Naive thymus-derived CD8-positive, alpha-beta T cell (primary cell): ENCODE data around the gene SEPTIN10. TPM values are rescaled to one million over a fixed set of nuclear protein-coding genes. Genes with fewer than 3 reads are reported as not detected.
"Not testable (repeated sequence)": the region's sequence is repeated elsewhere in the genome, so short reads cannot be mapped to it uniquely, and the experiment has no call there.

Source experiments
- ATAC-seq, 2 donors: fragments of 150-1000 bp; cut with Tn5 transposase in 1 of 2; sonication (Bioruptor Pico), chemical (Tn5 transposase) in 1 of 2; 1 replicate in 1 of 2; 2 replicates in 1 of 2; pipeline ENCODE4 v1.10.0; 2021; ENCODE audit warnings: mild to moderate bottlenecking in 2 of 2, moderate library complexity in 2 of 2
- POLR2A ChIA-PET: fragments of 350-600 bp; sonication (Branson Sonifier 250); formaldehyde crosslinking; loops from one replicate; lab custom pipeline; 2021; ENCODE audit warnings: antibody characterized with exemption; lab: Charles Lee
- DNase-seq, 10 donors: peaks; one replicate each; pipeline versions ENCODE4 v3.0.0 to v3.0.0-alpha.2; 2020 to 2022
- H3K27ac Mint-ChIP-seq, 10 donors: one replicate each; pipeline ENCODE4 v1.8.0; 2020 to 2022; ENCODE audit warnings: mild to moderate bottlenecking in 10 of 10, mixed read lengths in 10 of 10, moderate library complexity in 4 of 10, inconsistent platforms in 1 of 10
- H3K27me3 Mint-ChIP-seq, 5 donors: one replicate each; pipeline ENCODE4 v1.8.0; 2021 to 2022; ENCODE audit warnings: mixed read lengths in 5 of 5
- H3K36me3 Mint-ChIP-seq, 3 donors: one replicate each; pipeline ENCODE4 v1.8.0; 2020 to 2022; ENCODE audit warnings: mixed read lengths in 3 of 3, mild to moderate bottlenecking in 2 of 3, inconsistent platforms in 1 of 3
- H3K4me1 Mint-ChIP-seq, 4 donors: one replicate each; pipeline ENCODE4 v1.8.0; 2021 to 2022; ENCODE audit warnings: mixed read lengths in 4 of 4
- H3K4me3 Mint-ChIP-seq, 10 donors: one replicate each; pipeline ENCODE4 v1.8.0; 2020 to 2022; ENCODE audit warnings: mild to moderate bottlenecking in 10 of 10, mixed read lengths in 10 of 10, moderate library complexity in 6 of 10, inconsistent platforms in 1 of 10
- H3K9me3 Mint-ChIP-seq, 9 donors: one replicate each; pipeline ENCODE4 v1.8.0; 2020 to 2022; ENCODE audit warnings: mixed read lengths in 9 of 9, mild to moderate bottlenecking in 3 of 9, inconsistent platforms in 1 of 9, moderate library complexity in 1 of 9
- polyA plus RNA-seq, 3 donors: library from polyadenylated mRNA; unstranded; fragments of 300-500 nt; fragmentation: Illumina TruSeq; gene quantifications; one replicate each; pipeline ENCODE4 v1.2.3, GENCODE V29; 2021
- total RNA-seq, 8 experiments: library from RNA in 2 of 8; stranded (reverse) in 2 of 8; gene quantifications; one replicate each; pipeline ENCODE4 v1.2.3 and lab custom pipeline; 2021 to 2026

Gene SEPTIN10
- total and polyA plus RNA-seq, 5 experiments from 2014 or later: 0.42 TPM; not detected in 4

DNA sequence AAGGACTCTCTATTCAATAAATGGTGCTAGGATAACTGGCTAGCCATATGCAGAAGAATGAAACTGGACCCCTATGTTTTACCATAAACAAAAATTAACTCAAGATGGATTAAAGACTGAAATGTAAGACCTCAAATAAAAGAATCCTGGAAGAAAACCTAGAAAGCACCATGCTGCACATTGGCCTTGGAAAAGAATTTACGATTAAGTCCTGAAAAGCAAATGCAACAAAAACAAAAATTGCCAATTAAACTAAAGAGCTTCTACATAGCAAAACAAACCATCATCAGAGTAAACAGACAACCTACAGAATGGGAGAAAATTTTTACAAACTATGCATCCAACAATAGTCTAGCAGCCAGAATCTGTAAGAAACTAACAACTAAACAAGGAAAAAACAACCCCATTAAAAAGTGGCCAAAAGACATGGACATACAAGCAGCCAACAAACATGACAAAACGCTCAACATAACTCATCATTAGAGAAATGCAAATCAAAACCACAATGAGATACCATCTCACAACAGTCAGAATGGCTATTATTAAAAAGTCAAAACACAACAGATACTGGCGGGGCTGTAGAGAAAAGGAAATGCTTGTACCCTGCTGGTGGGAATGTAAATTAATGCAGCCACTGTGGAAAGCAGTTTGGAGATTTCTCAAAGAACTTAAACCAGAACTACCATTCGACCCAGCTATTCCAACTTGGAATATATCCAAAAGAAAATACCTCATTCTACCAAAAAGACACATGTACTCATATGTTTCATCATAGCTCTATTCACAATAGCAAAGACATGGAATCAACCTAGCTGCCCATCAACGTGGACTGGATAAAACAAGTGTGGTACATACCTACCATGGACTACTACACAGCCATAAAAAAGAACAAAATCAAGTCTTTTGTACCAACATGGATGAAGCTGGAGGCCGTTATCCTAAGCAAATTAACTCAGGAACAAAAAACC lies 30.6 kb downstream of the SEPTIN10 start:
- POLR2A ChIA-PET: no interaction called here
- Mint-ChIP-seq H3K4me3 (no peak overlapping the region), H3K27me3 (peaks cover 0 to 9% (median 5%) of the 10 kb centered on the region in 5 donors), H3K27ac (no peak overlapping the region), H3K36me3 (no peaks in the 10 kb centered on the region), H3K9me3 (no peaks in the 10 kb centered on the region), H3K4me1 (no peaks in the 10 kb centered on the region)
- ATAC-seq: no peak
- no peak for DNase-seq

DNA sequence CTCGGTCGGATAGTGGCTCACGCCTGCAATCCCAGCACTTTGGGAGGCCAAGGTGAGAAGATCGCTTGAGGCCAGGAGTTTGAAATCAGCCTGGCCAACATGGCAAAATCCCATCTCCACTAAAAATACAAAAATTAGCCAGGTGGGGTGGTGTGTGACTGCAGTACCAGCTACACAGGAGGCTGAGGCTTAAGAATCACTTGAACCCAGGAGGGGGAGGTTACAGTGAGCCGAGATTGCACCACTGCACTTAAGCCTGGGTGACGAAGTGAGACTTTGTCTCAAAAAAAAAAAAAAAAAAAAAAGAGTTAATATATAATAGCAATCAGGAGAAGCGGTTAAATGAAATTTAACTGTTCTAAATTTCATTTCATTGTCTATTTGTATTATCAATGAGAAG lies 36.1 kb downstream of the SEPTIN10 start:
- H3K27ac Mint-ChIP-seq, H3K36me3 Mint-ChIP-seq, DNase-seq, H3K4me3 Mint-ChIP-seq, H3K4me1 Mint-ChIP-seq, H3K9me3 Mint-ChIP-seq, ATAC-seq, POLR2A ChIA-PET: not testable (repeated sequence)
- peaks cover 3 to 14% (median 9%) of the 10 kb centered on the region in 5 donors for H3K27me3 Mint-ChIP-seq

DNA sequence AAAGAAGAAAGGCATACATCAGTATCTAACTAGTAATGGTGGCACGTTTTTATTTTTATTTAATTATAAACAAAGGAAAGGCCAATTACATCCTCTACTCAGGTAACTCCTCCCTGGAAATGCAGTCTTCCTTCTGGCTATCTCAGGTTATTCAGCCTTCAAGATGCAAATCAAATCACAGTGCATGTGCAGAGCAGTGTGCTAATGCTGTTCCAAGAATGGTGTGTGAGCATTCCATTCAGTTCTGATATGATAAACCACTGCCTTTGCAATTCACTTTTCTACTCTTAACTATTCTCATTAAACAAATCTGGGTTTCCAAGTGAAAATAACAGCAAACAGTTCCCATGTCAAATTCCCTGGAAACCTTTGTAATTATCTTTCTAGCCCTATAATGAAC lies 38.4 kb downstream of the SEPTIN10 start:
- Mint-ChIP-seq H3K4me3 (no peak overlapping the region), H3K27ac (no peak overlapping the region), H3K9me3 (no peaks in the 10 kb centered on the region), H3K4me1 (no peaks in the 10 kb centered on the region), H3K27me3 (peaks cover 4 to 19% (median 13%) of the 10 kb centered on the region in 5 donors), H3K36me3 (no peaks in the 10 kb centered on the region)
- no peak for ATAC-seq
- POLR2A ChIA-PET: no interaction called here
- no peak for DNase-seq

DNA sequence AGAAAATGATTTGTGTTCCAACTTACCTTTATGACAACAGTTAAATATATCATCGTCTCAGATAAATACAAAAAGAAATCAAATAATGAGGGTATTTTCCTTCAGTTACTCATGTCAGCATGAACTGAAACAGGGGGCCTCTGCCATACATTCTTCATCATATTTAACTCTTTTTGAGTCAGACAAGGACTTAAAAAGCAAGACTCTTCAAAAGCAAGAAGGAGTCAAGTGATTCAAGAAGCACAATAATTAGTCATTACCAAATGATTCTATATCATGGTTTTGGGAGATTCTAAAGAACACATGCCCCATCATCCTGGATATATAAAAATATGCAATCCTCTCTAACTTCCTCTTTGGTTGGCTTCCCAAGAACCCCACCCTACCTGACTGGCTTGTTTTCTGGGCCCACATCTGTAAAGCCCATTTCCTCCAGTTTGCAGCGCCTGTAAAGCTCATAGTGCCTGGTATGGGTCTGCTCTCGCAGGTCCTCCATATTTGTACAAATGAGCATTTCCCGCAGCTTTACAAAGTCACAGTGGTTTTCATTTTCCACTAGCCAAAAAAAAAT lies 49.7 kb downstream of the SEPTIN10 start:
- DNase-seq: no peak
- H3K27ac Mint-ChIP-seq: no peak overlapping the region
- peaks cover 0 to 2% (median 0%) of the 10 kb centered on the region in 9 donors for H3K9me3 Mint-ChIP-seq
- H3K36me3 Mint-ChIP-seq: no peaks in the 10 kb centered on the region
- ATAC-seq: no peak
- peaks cover 0 to 2% (median 0%) of the 10 kb centered on the region in 4 donors for H3K4me1 Mint-ChIP-seq
- POLR2A ChIA-PET: no interaction called here
- H3K27me3 Mint-ChIP-seq: no peaks in the 10 kb centered on the region
- H3K4me3 Mint-ChIP-seq: no peak overlapping the region

DNA sequence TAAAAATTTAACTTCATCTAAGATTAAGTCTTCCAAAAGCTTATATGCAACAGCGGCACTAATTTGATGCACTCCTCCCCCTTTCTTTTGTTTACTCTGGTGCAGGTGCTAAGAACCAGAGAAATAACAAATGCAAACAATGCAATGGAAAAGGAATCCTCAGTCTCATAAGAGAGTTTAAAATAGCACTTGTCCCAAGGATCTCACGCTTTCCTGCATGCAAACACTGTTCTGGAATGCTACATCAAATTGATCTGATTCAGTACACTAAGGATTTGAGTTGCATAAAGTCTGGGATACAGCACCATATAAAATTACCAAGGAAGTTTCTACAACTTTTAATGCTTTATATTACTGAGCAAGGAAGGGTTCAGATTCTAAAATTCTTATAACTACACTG lies 50.5 kb downstream of the SEPTIN10 start:
- Mint-ChIP-seq H3K4me3 (no peak overlapping the region), H3K36me3 (no peaks in the 10 kb centered on the region), H3K9me3 (peaks cover 0 to 2% (median 0%) of the 10 kb centered on the region in 9 donors), H3K4me1 (peaks cover 0 to 2% (median 0%) of the 10 kb centered on the region in 4 donors), H3K27me3 (no peaks in the 10 kb centered on the region), H3K27ac (no peak overlapping the region)
- no peak for DNase-seq
- POLR2A ChIA-PET: no interaction called here
- no peak for ATAC-seq

DNA sequence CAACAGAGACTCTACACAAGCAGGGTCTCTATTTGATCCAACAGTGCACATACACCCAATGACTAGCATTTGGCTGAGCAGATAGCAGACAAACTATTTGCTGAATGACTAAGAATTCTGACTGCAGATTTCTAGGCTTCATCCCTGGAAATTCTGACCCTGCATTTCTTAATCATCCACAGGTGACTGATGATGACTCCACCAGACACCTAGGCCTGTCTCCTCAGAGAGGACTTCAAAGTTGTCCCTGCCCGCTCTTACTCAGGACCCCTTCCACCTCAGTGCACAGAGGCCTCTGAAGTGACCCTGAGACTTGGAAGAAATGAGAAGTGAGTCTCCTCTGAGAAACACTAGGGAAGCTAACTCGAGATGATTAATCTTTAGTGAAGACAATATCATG lies 51.3 kb downstream of the SEPTIN10 start:
- Mint-ChIP-seq H3K4me1 (peaks cover 0 to 2% (median 0%) of the 10 kb centered on the region in 4 donors), H3K27me3 (no peaks in the 10 kb centered on the region), H3K4me3 (no peak overlapping the region), H3K9me3 (peaks cover 0 to 2% (median 0%) of the 10 kb centered on the region in 9 donors), H3K36me3 (no peaks in the 10 kb centered on the region), H3K27ac (no peak overlapping the region)
- DNase-seq: no peak
- ATAC-seq: no peak
- POLR2A ChIA-PET: no interaction called here

DNA sequence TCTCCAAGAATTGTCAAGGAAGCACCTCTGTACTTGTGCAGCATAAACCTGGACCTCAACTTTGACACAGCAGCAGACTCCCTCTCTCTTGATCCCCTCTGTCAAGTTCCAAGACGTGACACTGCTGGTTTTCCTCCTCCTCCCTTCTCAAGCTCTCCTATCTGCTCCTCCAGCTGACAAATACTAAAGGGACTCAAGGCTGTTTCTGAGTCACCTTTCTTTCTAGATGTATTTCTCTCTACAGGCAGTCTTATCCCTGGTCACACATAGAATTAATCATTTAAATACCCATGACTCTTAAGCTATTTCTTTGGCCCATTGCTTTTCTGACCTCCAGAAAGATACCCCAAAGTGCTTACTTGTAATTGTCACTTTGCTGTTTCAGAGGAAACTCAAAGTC lies 53.5 kb downstream of the SEPTIN10 start:
- DNase-seq (no peak), ATAC-seq (no peak)
- POLR2A ChIA-PET: no interaction called here
- Mint-ChIP-seq H3K36me3 (no peaks in the 10 kb centered on the region), H3K4me1 (peaks cover 0 to 2% (median 0%) of the 10 kb centered on the region in 4 donors), H3K4me3 (no peak overlapping the region), H3K9me3 (peaks cover 0 to 2% (median 0%) of the 10 kb centered on the region in 9 donors), H3K27ac (no peak overlapping the region), H3K27me3 (peaks cover 0 to 7% (median 0%) of the 10 kb centered on the region in 5 donors)

DNA sequence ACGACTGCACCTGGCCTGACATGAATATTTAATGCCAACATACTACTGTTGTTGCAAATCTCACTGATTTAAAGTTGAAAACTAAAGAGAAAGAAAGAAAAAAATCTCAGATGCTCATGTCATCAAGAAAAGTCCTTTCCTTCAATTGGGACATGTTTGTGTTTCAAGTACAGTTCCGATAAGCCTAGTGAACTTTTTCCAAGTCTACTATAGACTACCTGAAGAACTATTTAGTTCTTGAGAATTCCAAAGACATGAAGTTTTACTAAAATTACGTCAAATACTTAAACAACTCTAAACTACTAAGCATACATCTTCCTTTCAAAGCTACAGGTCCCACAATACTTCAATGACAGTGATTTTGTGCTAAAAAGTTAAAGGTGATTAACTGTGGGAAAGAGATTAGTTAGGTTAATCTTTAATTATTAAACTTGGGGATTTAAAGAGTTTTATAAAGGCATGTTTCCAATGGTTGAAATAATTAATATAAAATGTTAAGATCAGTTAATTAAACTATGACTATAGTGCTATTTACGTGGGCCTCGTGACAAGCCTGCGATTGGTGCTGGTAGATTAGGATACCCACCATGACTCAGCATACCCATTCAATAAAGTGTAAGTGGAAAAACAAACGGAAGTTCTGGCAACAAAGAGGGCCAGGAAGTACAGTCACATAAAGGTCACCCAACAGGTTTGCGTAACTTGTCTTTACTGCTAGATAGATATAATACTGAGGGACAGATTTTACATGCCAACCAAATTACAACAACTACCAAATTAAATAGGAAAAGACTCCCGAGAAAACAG lies 55.5 kb downstream of the SEPTIN10 start:
- Mint-ChIP-seq H3K27ac (no peak overlapping the region), H3K9me3 (peaks cover 0 to 2% (median 0%) of the 10 kb centered on the region in 9 donors), H3K4me3 (no peak overlapping the region), H3K36me3 (no peaks in the 10 kb centered on the region), H3K4me1 (peaks cover 0 to 2% (median 0%) of the 10 kb centered on the region in 4 donors), H3K27me3 (peaks cover 0 to 10% (median 0%) of the 10 kb centered on the region in 5 donors)
- no peak for ATAC-seq
- no peak for DNase-seq
- POLR2A ChIA-PET: no interaction called here

DNA sequence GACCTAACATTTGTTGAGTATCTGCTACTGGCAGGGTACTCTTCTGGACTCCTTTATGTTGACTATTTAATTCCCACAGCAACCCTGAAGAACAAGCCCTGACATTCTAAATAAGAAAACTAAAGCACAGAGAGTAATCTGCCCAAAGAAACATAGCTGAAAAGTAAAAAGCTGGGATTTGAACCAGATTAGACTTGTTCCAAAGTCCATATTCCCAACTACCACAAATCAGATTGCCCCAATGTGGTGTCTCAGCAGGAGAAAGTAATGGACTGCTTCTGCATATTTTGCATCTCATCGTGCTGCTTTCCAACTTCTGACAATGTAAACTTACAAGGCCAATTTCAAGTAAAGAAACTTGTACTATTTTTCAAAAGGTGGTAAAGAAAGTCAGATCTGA lies 56.5 kb downstream of the SEPTIN10 start:
- DNase-seq (no peak), ATAC-seq (no peak)
- no peak overlapping the region for H3K4me3 Mint-ChIP-seq
- H3K36me3 Mint-ChIP-seq: no peaks in the 10 kb centered on the region
- H3K27me3 Mint-ChIP-seq: peaks cover 0 to 10% (median 3%) of the 10 kb centered on the region in 5 donors
- peaks cover 0 to 2% (median 0%) of the 10 kb centered on the region in 9 donors for H3K9me3 Mint-ChIP-seq
- peaks cover 0 to 2% (median 0%) of the 10 kb centered on the region in 4 donors for H3K4me1 Mint-ChIP-seq
- H3K27ac Mint-ChIP-seq: no peak overlapping the region
- POLR2A ChIA-PET: no interaction called here

DNA sequence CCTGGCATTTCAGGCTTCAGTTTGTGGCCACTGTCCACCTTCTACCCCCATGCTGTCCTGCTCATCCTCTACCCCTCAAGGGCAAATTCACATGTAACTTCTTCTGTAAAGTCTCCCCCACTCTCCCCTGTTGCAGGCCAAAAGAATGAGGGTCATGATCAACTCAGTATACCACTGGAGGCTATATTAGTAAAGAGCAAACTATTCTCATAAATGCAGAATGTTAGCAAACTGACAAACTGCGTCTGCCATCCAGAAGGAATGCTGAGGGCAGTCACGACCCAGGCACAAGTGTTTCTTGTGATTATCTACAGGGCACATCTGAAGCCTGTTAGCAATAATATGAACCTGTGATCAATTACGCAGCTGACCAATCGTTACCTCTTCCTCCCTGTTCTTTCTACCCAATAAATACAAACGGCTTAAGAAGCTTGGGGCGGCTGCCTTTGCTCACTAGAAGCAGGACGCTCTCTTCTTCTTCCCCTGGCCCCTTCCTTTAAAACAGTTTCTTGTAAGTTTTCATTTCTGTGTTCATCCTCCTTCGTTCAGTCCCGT lies 58.3 kb downstream of the SEPTIN10 start:
- no peak overlapping the region for H3K4me3 Mint-ChIP-seq
- H3K27me3 Mint-ChIP-seq: peaks cover 0 to 10% (median 3%) of the 10 kb centered on the region in 5 donors
- POLR2A ChIA-PET: no interaction called here
- H3K36me3 Mint-ChIP-seq: no peaks in the 10 kb centered on the region
- H3K4me1 Mint-ChIP-seq: peaks cover 0 to 2% (median 0%) of the 10 kb centered on the region in 4 donors
- H3K9me3 Mint-ChIP-seq: peaks cover 0 to 2% (median 0%) of the 10 kb centered on the region in 9 donors
- ATAC-seq (no peak), DNase-seq (no peak)
- H3K27ac Mint-ChIP-seq: no peak overlapping the region

DNA sequence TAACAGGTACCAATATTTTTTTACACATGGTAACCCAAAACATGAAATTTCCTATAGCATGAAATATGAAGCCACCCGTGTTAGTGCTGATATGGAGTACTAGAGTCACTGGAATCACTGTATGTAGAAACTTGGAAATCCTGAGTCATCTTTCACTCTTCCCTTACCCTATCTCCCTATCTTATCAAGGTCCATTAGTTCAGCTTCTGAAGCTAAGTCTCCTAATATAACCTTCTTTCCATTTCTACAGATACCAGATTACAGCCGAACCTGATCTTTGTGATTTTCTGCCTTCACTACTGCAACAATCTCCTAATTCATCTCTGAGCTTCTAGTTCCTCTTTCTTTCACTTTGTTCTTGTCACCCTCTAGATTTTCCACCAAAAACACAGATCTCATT lies 59.0 kb downstream of the SEPTIN10 start:
- Mint-ChIP-seq H3K9me3 (no peaks in the 10 kb centered on the region), H3K36me3 (no peaks in the 10 kb centered on the region), H3K4me1 (no peaks in the 10 kb centered on the region), H3K27ac (no peak overlapping the region), H3K27me3 (peaks cover 0 to 10% (median 3%) of the 10 kb centered on the region in 5 donors), H3K4me3 (no peak overlapping the region)
- DNase-seq: no peak
- POLR2A ChIA-PET: no interaction called here
- ATAC-seq: no peak

DNA sequence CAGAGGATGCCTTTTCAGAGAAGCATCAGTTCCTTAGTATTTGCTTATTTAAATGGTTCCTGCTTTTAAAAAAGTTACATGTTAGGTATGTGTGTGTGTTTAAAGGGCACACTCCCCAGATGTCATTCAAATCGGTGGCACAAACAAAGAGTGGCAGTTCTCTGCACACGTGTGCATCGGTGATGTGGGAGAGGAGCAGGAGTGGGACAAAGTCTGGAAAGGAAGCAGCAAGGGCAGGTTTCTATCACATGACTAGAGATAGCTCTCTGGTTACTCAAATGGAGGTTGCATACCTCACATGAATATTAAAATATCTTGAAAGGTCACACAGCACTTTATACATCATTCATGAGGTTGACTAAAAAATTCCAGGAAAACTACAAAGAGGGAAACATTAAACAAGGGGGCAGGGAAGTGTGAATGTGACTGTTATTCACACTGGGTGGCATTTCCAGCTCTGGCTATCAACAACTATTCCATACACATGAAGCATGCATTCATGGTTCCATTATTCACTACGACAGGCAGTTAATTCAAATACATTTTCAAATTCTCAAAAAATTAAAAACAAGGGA lies 64.7 kb downstream of the SEPTIN10 start:
- DNase-seq: no peak
- Mint-ChIP-seq H3K4me1 (no peaks in the 10 kb centered on the region), H3K27me3 (peaks cover 0 to 9% (median 2%) of the 10 kb centered on the region in 5 donors), H3K9me3 (no peaks in the 10 kb centered on the region), H3K27ac (no peak overlapping the region), H3K36me3 (no peaks in the 10 kb centered on the region), H3K4me3 (no peak overlapping the region)
- no peak for ATAC-seq
- POLR2A ChIA-PET: no interaction called here
